ENCODE results near the gene C6orf163.

Gene C6orf163

DNA sequence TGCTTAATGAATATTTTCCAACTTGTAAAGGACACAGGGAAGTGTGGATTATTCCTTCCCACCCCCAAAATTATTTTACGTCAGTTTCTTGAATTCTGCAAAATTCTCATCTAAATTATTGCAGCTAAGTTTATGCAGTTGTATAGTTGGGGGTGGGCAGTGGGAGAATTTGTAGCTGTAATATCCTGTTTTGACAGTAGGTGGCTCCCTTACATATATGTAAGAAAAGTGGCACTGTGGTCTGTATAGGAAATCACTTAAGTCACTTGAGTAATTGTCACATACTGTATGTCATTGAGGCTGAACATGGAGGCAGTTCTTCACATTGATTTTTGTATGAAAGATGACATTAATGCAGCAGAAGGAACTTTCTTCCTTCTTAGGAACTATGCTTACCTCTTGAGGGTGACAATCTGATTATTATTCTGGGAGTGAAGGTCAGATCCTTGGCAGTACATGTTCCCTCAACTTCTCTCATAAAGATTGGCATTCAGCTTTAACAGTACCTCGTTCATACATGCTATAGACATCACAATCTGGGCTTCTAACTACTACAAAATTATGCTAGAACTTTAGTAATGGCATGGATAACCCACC lies 48.5 kb downstream of the C6orf163 start:
- Histone ChIP-seq H3K4me1 (ENCODE audit: insufficient read depth, insufficient read length) (no peaks in the 10 kb centered on the region), H3K9me3 (ENCODE audit: insufficient read depth, low read length) (no peaks in the 10 kb centered on the region), H3K36me3 (ENCODE audit: insufficient read depth, insufficient read length, low read length) (no peaks in the 10 kb centered on the region), H3K27me3 (ENCODE audit: insufficient read depth, insufficient read length) (no peaks in the 10 kb centered on the region), H3K4me3 (ENCODE audit: insufficient read length, low read depth) (no peak overlapping the region), H3K9ac (ENCODE audit: insufficient read length, low read depth) (no peak overlapping the region)
- peak; percentile 43 for DNase-seq (ENCODE audit: low read depth, low spot score)
- TF ChIP-seq YY1 (IDR thresholded peaks at IDR 0.05; ENCODE audit: insufficient read depth, insufficient read length) (no peak), SUZ12 (IDR thresholded peaks at IDR 0.05; ENCODE audit: extremely low read depth, insufficient read depth, insufficient read length) (no peak), ZNF274 (IDR thresholded peaks at IDR 0.05; ENCODE audit: low read depth, low read length) (no peak)

- no peak overlapping the region for H3K4me3 ChIP-seq (ENCODE audit: insufficient read length, low read depth)
- H3K36me3 ChIP-seq (ENCODE audit: insufficient read depth, insufficient read length, low read length) = no peaks in the 10 kb centered on the region
- no peaks in the 10 kb centered on the region for H3K4me1 ChIP-seq (ENCODE audit: insufficient read depth, insufficient read length)
- DNase-seq (ENCODE audit: low read depth, low spot score) = no peak
- H3K9me3 ChIP-seq (ENCODE audit: insufficient read depth, low read length) = no peaks in the 10 kb centered on the region
- TF ChIP-seq ZNF274 (IDR thresholded peaks at IDR 0.05; ENCODE audit: low read depth, low read length) (no peak), YY1 (IDR thresholded peaks at IDR 0.05; ENCODE audit: insufficient read depth, insufficient read length) (no peak), SUZ12 (IDR thresholded peaks at IDR 0.05; ENCODE audit: extremely low read depth, insufficient read depth, insufficient read length) (no peak)
- H3K9ac ChIP-seq (ENCODE audit: insufficient read length, low read depth) = no peak overlapping the region
- no peaks in the 10 kb centered on the region for H3K27me3 ChIP-seq (ENCODE audit: insufficient read depth, insufficient read length)
Measured at GRCh38 chr6:87395431-87395830, 50.8 kb downstream of the C6orf163 start.

GRCh38 chr6:87396595-87397392 lies 52.2 kb downstream of the C6orf163 start:
- no peaks in the 10 kb centered on the region for H3K4me1 ChIP-seq (ENCODE audit: insufficient read depth, insufficient read length)
- no peak overlapping the region for H3K9ac ChIP-seq (ENCODE audit: insufficient read length, low read depth)
- H3K27me3 ChIP-seq (ENCODE audit: insufficient read depth, insufficient read length) = no peaks in the 10 kb centered on the region
- TF ChIP-seq SUZ12 (IDR thresholded peaks at IDR 0.05; ENCODE audit: extremely low read depth, insufficient read depth, insufficient read length) (no peak), ZNF274 (IDR thresholded peaks at IDR 0.05; ENCODE audit: low read depth, low read length) (no peak), YY1 (IDR thresholded peaks at IDR 0.05; ENCODE audit: insufficient read depth, insufficient read length) (no peak)
- no peak for DNase-seq (ENCODE audit: low read depth, low spot score)
- no peaks in the 10 kb centered on the region for H3K9me3 ChIP-seq (ENCODE audit: insufficient read depth, low read length)
- H3K36me3 ChIP-seq (ENCODE audit: insufficient read depth, insufficient read length, low read length) = no peaks in the 10 kb centered on the region
- no peak overlapping the region for H3K4me3 ChIP-seq (ENCODE audit: insufficient read length, low read depth)

DNA sequence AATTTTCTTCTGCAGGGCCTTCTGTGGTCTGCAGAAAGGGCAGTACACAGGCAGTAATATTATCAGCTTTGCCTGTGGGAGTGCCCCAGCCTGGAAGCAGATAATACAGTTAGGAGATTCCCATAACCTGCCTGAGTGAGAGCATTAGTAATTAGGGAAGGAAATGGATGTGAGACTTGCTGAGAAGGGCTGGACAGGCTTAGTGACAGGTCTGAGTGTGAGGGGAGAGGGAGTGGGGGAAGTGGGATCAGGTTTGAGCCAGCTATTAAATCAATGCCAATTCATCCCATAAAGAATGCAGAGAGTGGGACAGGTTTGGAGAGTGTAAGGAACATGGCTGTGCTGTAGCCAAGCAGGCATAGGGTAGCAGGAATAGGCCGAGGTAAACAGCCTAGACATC lies 53.0 kb downstream of the C6orf163 start:
- no peak for TF ChIP-seq ZNF274 (IDR thresholded peaks at IDR 0.05; ENCODE audit: low read depth, low read length)
- no peak for TF ChIP-seq SUZ12 (IDR thresholded peaks at IDR 0.05; ENCODE audit: extremely low read depth, insufficient read depth, insufficient read length)
- TF ChIP-seq YY1 (IDR thresholded peaks at IDR 0.05; ENCODE audit: insufficient read depth, insufficient read length) = no peak
- Histone ChIP-seq H3K27me3 (ENCODE audit: insufficient read depth, insufficient read length) (no peaks in the 10 kb centered on the region), H3K36me3 (ENCODE audit: insufficient read depth, insufficient read length, low read length) (no peaks in the 10 kb centered on the region), H3K4me1 (ENCODE audit: insufficient read depth, insufficient read length) (no peaks in the 10 kb centered on the region), H3K9ac (ENCODE audit: insufficient read length, low read depth) (no peak overlapping the region), H3K4me3 (ENCODE audit: insufficient read length, low read depth) (no peak overlapping the region), H3K9me3 (ENCODE audit: insufficient read depth, low read length) (no peaks in the 10 kb centered on the region)
- no peak for DNase-seq (ENCODE audit: low read depth, low spot score)

- Histone ChIP-seq H3K9me3 (ENCODE audit: insufficient read depth, low read length) (no peaks in the 10 kb centered on the region), H3K36me3 (ENCODE audit: insufficient read depth, insufficient read length, low read length) (no peaks in the 10 kb centered on the region)
Measured at GRCh38 chr6:87401832-87402231, 57.2 kb downstream of the C6orf163 start.

GRCh38 chr6:87407561-87407900 lies 62.9 kb downstream of the C6orf163 start:
- H3K36me3 ChIP-seq (ENCODE audit: insufficient read depth, insufficient read length, low read length) = no peaks in the 10 kb centered on the region
- peak; percentile 9 for DNase-seq (ENCODE audit: low read depth, low spot score)
- H3K9me3 ChIP-seq (ENCODE audit: insufficient read depth, low read length) = no peaks in the 10 kb centered on the region
- H3K4me1 ChIP-seq (ENCODE audit: insufficient read depth, insufficient read length) = no peaks in the 10 kb centered on the region
- peak overlapping the region; percentile 84 for H3K4me3 ChIP-seq (ENCODE audit: insufficient read length, low read depth)
- no peak for TF ChIP-seq ZNF274 (IDR thresholded peaks at IDR 0.05; ENCODE audit: low read depth, low read length)
- no peak for TF ChIP-seq SUZ12 (IDR thresholded peaks at IDR 0.05; ENCODE audit: extremely low read depth, insufficient read depth, insufficient read length)
- TF ChIP-seq YY1 (IDR thresholded peaks at IDR 0.05; ENCODE audit: insufficient read depth, insufficient read length) = no peak
- H3K27me3 ChIP-seq (ENCODE audit: insufficient read depth, insufficient read length) = no peaks in the 10 kb centered on the region
- no peak overlapping the region for H3K9ac ChIP-seq (ENCODE audit: insufficient read length, low read depth)

More at GRCh38 chr6:87401832-87402231, 57.2 kb downstream of the C6orf163 start:
- no peaks in the 10 kb centered on the region for H3K4me1 ChIP-seq (ENCODE audit: insufficient read depth, insufficient read length)
- TF ChIP-seq ZNF274 (IDR thresholded peaks at IDR 0.05; ENCODE audit: low read depth, low read length) = no peak
- no peak for TF ChIP-seq YY1 (IDR thresholded peaks at IDR 0.05; ENCODE audit: insufficient read depth, insufficient read length)
- TF ChIP-seq SUZ12 (IDR thresholded peaks at IDR 0.05; ENCODE audit: extremely low read depth, insufficient read depth, insufficient read length) = no peak
- no peak for DNase-seq (ENCODE audit: low read depth, low spot score)
- no peak overlapping the region for H3K4me3 ChIP-seq (ENCODE audit: insufficient read length, low read depth)
- H3K9ac ChIP-seq (ENCODE audit: insufficient read length, low read depth) = no peak overlapping the region
- no peaks in the 10 kb centered on the region for H3K27me3 ChIP-seq (ENCODE audit: insufficient read depth, insufficient read length)

DNA sequence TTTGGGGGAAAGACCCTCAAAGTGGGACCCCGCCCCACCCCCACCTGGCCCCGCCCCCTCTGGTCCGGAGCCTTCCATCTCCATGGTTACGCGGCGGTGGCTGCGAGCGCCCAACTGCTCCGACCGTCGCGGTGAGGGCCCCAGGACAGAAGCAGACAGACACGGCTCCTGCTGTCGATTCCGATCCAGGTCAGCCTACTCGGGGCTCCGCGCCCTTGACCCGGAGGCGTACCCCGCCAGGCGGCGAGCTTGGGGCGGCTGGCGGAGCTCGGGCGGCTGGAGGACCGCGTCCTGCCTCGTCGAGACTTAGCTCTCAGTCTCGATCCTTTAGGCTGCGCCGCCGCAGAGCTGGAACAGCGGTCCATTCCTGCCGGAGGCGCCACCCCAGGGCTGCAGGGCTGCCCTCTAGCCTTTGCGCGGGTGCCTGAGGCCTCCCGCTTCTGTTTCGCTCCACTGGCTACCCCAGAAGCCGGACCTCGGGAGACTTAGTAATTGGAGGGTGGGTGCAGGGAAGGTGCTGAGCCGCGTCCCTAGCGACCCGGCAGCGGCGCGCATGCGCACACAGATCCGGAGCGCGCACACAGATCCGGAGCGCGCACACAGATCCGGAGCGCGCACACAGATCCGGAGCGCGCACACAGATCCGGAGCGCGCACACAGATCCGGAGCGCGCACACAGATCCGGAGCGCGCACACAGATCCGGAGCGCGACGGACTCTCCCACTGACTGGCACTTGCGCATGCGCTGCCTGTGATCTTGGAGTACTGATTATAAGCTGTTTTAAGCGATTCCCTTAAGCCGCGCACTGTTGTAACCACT lies 63.5 kb downstream of the C6orf163 start, which contains the start of gene CFAP206:
CFAP206 (plus strand) TSS at position 72 of the 820 bp plus-strand sequence. CDS start 1,868 bp downstream, outside the sequence.
- Histone ChIP-seq H3K27me3 (ENCODE audit: insufficient read depth, insufficient read length) (no peaks in the 10 kb centered on the region), H3K9ac (ENCODE audit: insufficient read length, low read depth) (peak within 1 kb of the TSS; percentile 70), H3K4me1 (ENCODE audit: insufficient read depth, insufficient read length) (no peaks in the 10 kb centered on the region), H3K4me3 (ENCODE audit: insufficient read length, low read depth) (peak within 1 kb of the TSS; percentile 84), H3K36me3 (ENCODE audit: insufficient read depth, insufficient read length, low read length) (no peaks in the 10 kb centered on the region), H3K9me3 (ENCODE audit: insufficient read depth, low read length) (no peaks in the 10 kb centered on the region)
- peak; percentile 57 for DNase-seq (ENCODE audit: low read depth, low spot score)
- TF ChIP-seq YY1 (IDR thresholded peaks at IDR 0.05; ENCODE audit: insufficient read depth, insufficient read length) (no peak), SUZ12 (IDR thresholded peaks at IDR 0.05; ENCODE audit: extremely low read depth, insufficient read depth, insufficient read length) (no peak), ZNF274 (IDR thresholded peaks at IDR 0.05; ENCODE audit: low read depth, low read length) (no peak)

All from NT2/D1 (cell line).